Measurements from ENCODE around the gene HOXA9.

HOXA9 gene

GRCh38 chr7:27163288-27164044 is 1.9 kb downstream of the HOXA9 start:
- DNase-seq, result no peak

GRCh38 chr7:27162561-27163287 is 2.6 kb downstream of the HOXA9 start:
- DNase-seq, result no peak

GRCh38 chr7:27161721-27162560 is 3.4 kb downstream of the HOXA9 start:
- DNase-seq, result no peak

- no peak for DNase-seq
Observed at GRCh38 chr7:27161214-27161720, 4.1 kb downstream of the HOXA9 start.

GRCh38 chr7:27160546-27161213 is 4.7 kb downstream of the HOXA9 start:
- DNase-seq, result peak; percentile 54 to 78

- no peak for DNase-seq
Observed at GRCh38 chr7:27160145-27160545, 5.2 kb downstream of the HOXA9 start.

- DNase-seq, result no peak
Observed at GRCh38 chr7:27159266-27160144, 5.8 kb downstream of the HOXA9 start.

- DNase-seq, result no peak
Observed at GRCh38 chr7:27158436-27159265, 6.7 kb downstream of the HOXA9 start.

- DNase-seq, result no peak
Observed at GRCh38 chr7:27157702-27158431, 7.5 kb downstream of the HOXA9 start.

GRCh38 chr7:27156916-27157701 is 8.2 kb downstream of the HOXA9 start:
- no peak for DNase-seq

GRCh38 chr7:27156508-27156898 is 8.8 kb downstream of the HOXA9 start, which contains the start of gene HOXA7:
HOXA7 (minus strand) TSS chr7:27156675; CDS start chr7:27156545, 130 bp downstream.
- DNase-seq, result peak; percentile 53 to 65

- peak in 1 of 2 experiments; percentile 28 for DNase-seq
Observed at GRCh38 chr7:27155816-27156507, 9.4 kb downstream of the HOXA9 start.

GRCh38 chr7:27154901-27155815 is 10.2 kb downstream of the HOXA9 start:
- DNase-seq, result no peak

GRCh38 chr7:27154369-27154768 is 11.0 kb downstream of the HOXA9 start:
- DNase-seq, result no peak

GRCh38 chr7:27153526-27153925 is 11.8 kb downstream of the HOXA9 start:
- no peak for DNase-seq

GRCh38 chr7:27152816-27153442 is 12.4 kb downstream of the HOXA9 start:
- no peak for DNase-seq

Measured in NCI-H1930 (cell line).